Muscle of leg (tissue), 16 donors: ENCODE measurements around the gene ULK1. TPM values are rescaled to one million over a fixed set of nuclear protein-coding genes. Genes with fewer than 3 reads are reported as not detected.

Source experiments
- DNase-seq: peaks from one replicate; pipeline ENCODE4 v3.0.0; 2013
- H3K27ac ChIP-seq: one replicate; pipeline ENCODE4 v1.5.1; 2013; ENCODE audit warnings: mild to moderate bottlenecking, low read length, control low read depth
- H3K27me3 ChIP-seq: one replicate; pipeline ENCODE4 v1.6.1; 2013; ENCODE audit warnings: low read length; ENCODE audit not compliant: control insufficient read depth, insufficient read depth
- H3K36me3 ChIP-seq: one replicate; pipeline ENCODE4 v1.6.1; 2013; ENCODE audit warnings: low read length; ENCODE audit not compliant: control insufficient read depth, insufficient read depth
- H3K4me1 ChIP-seq: one replicate; pipeline ENCODE4 v1.6.1; 2013; ENCODE audit warnings: low read length; ENCODE audit not compliant: control insufficient read depth, insufficient read depth
- H3K4me3 ChIP-seq: one replicate; pipeline ENCODE4 v1.5.1; 2013; ENCODE audit warnings: low read length, control low read depth
- H3K9me3 ChIP-seq: replicated peaks from 2 replicates; pipeline ENCODE4 v1.6.1; 2013; ENCODE audit warnings: low read depth, low read length; ENCODE audit not compliant: control insufficient read depth
- WGBS: methylation state at CpG from one replicate; pipeline ENCODE4 v1.1.5; 2013; ENCODE audit warnings: missing lambda C conversion rate; ENCODE audit not compliant: insufficient coverage; 5-methylcytosine and 5-hydroxymethylcytosine counted together
- long read RNA-seq, 11 donors: transcript quantifications; one replicate each; lab custom pipeline, GENCODE V29; 2026
- polyA plus RNA-seq, 8 donors: library from polyadenylated mRNA; unstranded; fragments of 120-200 nt; gene quantifications; one replicate each; pipeline versions ENCODE4 v1.2.1 to v1.2.3, GENCODE V29; 2013; ENCODE audit warnings: inconsistent platforms in 1 of 8, low replicate concordance in 1 of 8; ENCODE audit not compliant: insufficient read length in 8 of 8, insufficient read depth in 1 of 8
- total RNA-seq: library from RNA; stranded (reverse); fragments of 120-200 nt; gene quantifications from one replicate; pipeline ENCODE4 v1.2.4, GENCODE V29; 2013

The ULK1 gene
- total RNA-seq (5.1 TPM), polyA plus RNA-seq (10 to 100 TPM; 15.0 to 27.7 (median 22.4) TPM)
- long read RNA-seq, donor 1 = 0 reads
- long read RNA-seq, donor 2 = 0 reads
- long read RNA-seq, donor 3, full-length matches to known transcripts = 4 of 4 reads
- long read RNA-seq, donor 3, partial matches to known transcripts = 0 of 4 reads
- long read RNA-seq, donor 3, other reads (novel, unspliced or antisense) = 0 of 4 reads
- long read RNA-seq, donor 4 = 0 reads
- long read RNA-seq, donor 5, full-length matches to known transcripts = 2 of 7 reads
- long read RNA-seq, donor 5, partial matches to known transcripts = 5 of 7 reads
- long read RNA-seq, donor 5, other reads (novel, unspliced or antisense) = 0 of 7 reads
- long read RNA-seq, donor 6 = 0 reads
- long read RNA-seq, donor 7, partial matches to known transcripts = 0 of 1 reads
- long read RNA-seq, donor 7, other reads (novel, unspliced or antisense) = 0 of 1 reads
- long read RNA-seq, donor 8 = 0 reads
- long read RNA-seq, donor 9, partial matches to known transcripts = 0 of 1 reads
- long read RNA-seq, donor 9, other reads (novel, unspliced or antisense) = 0 of 1 reads
- long read RNA-seq, donor 10 = 0 reads
- long read RNA-seq, donor 11 = 0 reads

DNA sequence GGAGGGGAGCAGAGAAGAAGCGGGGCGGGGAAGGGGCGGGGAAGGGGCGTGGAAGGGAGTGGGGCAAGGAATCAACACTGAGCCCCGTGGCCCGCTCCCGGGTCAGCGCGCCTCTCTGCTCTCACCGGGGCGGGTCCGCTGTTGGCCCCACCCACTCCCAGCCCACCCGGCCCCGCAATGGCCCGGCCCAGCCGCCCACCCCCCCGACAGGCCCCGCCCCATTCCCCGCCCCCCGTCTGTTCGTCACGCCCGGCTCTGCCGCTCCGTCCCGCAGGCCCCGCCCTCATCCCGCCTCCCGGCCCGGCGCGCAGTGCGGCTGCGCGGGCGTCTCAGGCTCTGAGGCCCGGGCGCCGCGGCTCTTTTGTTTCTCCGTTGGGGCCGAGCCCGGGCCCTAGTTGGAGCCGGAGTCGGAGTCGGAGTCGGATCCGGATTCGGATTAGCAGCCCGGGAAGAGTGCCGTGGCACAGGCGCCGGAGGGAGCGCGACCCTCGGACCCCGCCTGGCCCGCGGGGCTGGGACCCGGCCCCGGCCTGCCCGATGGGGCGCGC, at the start of gene ULK1:
Gene ULK1, plus strand, starts transcription at position 310 of the 548 bp plus-strand sequence. CDS start 380 bp downstream, outside the sequence.
- Histone ChIP-seq H3K9me3 (no peaks in the 10 kb centered on the region), H3K4me1 (peaks cover 24% of the 10 kb centered on the region), H3K36me3 (peaks cover 13% of the 10 kb centered on the region), H3K27me3 (no peaks in the 10 kb centered on the region), H3K27ac (peak within 1 kb of the TSS; percentile 99), H3K4me3 (peak within 1 kb of the TSS; percentile 64)
- peak; percentile 96 for DNase-seq
- WGBS = under 1% methylated on average over 41 of the region's 64 CpGs

DNA sequence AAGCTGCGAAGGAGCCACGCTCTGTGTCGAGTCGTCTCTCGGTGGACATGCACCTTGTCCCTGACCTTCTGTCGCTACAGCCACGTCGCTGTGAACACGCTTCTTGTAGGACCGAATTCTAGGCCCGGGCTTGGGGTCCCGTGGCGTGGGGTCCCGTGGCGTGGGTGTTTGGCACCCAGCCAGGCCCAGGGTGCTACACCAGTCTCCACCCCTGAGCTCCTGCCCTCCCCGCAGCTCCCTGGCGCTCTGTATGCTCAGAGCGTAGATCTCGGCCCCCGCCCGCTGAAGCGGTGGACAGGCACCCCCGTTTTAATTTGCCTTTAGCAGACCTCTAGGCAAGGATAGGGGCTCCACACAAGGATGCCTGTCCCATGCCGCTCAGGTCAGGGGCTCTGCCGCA, 49.8 kb upstream of the ULK1 start:
- DNase-seq = no peak
- 90% methylated on average over 25 of the region's 25 CpGs for WGBS
- no peaks in the 10 kb centered on the region for H3K4me1 ChIP-seq

DNA sequence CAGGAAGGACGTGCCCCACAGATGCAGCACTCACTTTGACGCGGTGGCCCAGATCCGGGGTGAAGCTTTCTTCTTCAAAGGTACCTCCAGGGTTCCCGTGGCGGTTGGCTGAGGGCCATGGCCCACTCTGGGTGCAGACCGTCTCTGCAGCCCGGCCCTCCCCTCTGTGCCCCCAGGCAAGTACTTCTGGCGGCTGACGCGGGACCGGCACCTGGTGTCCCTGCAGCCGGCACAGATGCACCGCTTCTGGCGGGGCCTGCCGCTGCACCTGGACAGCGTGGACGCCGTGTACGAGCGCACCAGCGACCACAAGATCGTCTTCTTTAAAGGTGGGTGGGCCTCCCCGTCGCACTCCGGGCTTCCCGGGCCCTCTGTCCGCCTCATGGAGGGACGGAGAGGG, 49.3 kb upstream of the ULK1 start:
- no peak for DNase-seq
- Histone ChIP-seq H3K4me3 (no peak overlapping the region), H3K36me3 (no peaks in the 10 kb centered on the region), H3K4me1 (no peaks in the 10 kb centered on the region), H3K27ac (no peak overlapping the region), H3K27me3 (no peaks in the 10 kb centered on the region), H3K9me3 (no peaks in the 10 kb centered on the region)
- WGBS = 88% methylated on average over 29 of the region's 29 CpGs

More for the DNA sequence above, 49.8 kb upstream of the ULK1 start:
- no peak overlapping the region for H3K27ac ChIP-seq
- no peaks in the 10 kb centered on the region for H3K9me3 ChIP-seq
- H3K36me3 ChIP-seq = no peaks in the 10 kb centered on the region
- H3K27me3 ChIP-seq = no peaks in the 10 kb centered on the region
- no peak overlapping the region for H3K4me3 ChIP-seq

DNA sequence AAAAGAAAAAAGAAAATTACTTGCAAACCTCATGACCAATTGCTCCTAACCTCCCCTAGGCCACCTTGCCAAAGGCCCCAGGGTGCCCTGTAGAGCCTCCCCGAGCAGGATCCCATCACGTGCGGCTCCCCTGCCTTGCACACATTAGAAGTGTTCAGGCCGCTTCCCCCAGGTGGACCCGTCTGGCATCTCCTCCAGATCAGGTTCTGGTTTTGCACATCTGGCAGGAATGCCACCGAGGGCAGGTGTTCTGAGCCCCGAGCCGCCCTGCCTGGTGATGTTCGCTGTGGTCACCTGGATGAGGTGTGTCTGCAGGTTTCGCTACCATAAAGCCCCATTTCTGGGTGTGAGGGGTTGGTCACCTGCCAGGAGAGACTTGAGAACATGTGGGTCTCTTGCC, 47.0 kb upstream of the ULK1 start:
- Histone ChIP-seq H3K27me3 (no peaks in the 10 kb centered on the region), H3K36me3 (no peaks in the 10 kb centered on the region), H3K27ac (no peak overlapping the region), H3K4me1 (no peaks in the 10 kb centered on the region), H3K4me3 (no peak overlapping the region), H3K9me3 (no peaks in the 10 kb centered on the region)
- 96% methylated on average over 5 of the region's 10 CpGs for WGBS
- no peak for DNase-seq

DNA sequence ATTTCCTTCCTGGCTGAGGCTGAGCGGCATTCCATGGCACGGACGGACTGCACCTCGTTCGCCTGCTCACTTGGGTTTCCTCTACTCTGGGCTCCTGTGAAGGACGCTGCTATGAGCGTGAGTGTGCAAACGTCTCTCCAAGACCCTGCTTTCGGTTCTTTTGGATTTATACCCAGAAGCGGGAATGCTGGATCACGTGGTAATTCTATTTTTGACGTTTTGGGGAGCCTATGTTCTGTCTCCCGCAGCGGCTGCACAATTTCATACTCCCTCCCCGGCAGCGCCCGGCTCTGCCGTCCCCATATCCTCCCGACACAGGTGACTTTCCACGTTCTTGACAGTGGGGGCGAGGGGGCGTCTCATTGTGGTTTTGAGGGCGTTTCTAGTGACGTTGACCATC, 45.7 kb upstream of the ULK1 start:
- Histone ChIP-seq H3K9me3 (no peaks in the 10 kb centered on the region), H3K36me3 (no peaks in the 10 kb centered on the region), H3K27ac (no peak overlapping the region), H3K27me3 (no peaks in the 10 kb centered on the region), H3K4me3 (no peak overlapping the region), H3K4me1 (no peaks in the 10 kb centered on the region)
- 82% methylated on average over 18 of the region's 24 CpGs for WGBS
- no peak for DNase-seq

DNA sequence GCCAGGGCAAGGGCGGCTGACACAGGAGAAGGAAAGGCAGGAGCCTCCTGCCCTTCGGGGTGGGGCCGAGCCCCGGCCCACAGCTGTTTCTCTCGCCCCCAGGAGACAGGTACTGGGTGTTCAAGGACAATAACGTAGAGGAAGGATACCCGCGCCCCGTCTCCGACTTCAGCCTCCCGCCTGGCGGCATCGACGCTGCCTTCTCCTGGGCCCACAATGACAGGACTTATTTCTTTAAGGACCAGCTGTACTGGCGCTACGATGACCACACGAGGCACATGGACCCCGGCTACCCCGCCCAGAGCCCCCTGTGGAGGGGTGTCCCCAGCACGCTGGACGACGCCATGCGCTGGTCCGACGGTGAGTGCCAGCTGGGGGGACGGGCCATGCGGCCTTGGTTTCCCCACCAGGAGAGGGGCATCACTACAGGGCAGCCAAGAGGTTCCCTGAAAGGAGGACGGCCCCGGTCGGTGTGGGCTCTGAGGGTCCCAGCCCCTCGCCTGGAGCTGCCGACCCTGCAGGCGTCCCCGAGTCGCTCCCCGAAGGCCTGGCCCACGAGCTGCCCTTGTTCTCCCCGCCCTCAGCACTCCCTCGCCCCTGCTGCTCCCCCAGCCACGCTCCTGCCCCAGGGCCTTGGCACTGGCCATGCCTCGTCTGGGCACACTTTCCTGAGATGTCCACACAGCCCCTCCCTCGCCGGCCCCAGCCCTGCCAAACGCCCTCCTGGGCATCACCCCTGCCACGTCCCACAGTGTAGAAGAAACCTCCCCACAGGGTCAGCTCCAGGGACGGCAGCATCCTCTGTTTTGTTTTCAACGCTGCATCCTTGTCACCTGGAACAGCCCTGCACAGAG, 44.5 kb upstream of the ULK1 start:
- no peaks in the 10 kb centered on the region for H3K4me1 ChIP-seq
- no peaks in the 10 kb centered on the region for H3K9me3 ChIP-seq
- H3K36me3 ChIP-seq = no peaks in the 10 kb centered on the region
- 88% methylated on average over 44 of the region's 47 CpGs for WGBS
- no peak overlapping the region for H3K4me3 ChIP-seq
- no peaks in the 10 kb centered on the region for H3K27me3 ChIP-seq
- no peak for DNase-seq
- no peak overlapping the region for H3K27ac ChIP-seq

DNA sequence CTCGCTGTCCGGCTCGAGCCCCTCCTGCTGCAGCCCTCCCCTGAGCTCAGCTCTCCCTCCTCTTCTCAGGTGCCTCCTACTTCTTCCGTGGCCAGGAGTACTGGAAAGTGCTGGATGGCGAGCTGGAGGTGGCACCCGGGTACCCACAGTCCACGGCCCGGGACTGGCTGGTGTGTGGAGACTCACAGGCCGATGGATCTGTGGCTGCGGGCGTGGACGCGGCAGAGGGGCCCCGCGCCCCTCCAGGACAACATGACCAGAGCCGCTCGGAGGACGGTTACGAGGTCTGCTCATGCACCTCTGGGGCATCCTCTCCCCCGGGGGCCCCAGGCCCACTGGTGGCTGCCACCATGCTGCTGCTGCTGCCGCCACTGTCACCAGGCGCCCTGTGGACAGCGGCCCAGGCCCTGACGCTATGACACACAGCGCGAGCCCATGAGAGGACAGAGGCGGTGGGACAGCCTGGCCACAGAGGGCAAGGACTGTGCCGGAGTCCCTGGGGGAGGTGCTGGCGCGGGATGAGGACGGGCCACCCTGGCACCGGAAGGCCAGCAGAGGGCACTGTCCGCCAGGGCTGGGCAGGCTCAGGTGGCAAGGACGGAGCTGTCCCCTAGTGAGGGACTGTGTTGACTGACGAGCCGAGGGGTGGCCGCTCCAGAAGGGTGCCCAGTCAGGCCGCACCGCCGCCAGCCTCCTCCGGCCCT, 43.4 kb upstream of the ULK1 start:
- Histone ChIP-seq H3K9me3 (no peaks in the 10 kb centered on the region), H3K27ac (no peak overlapping the region), H3K27me3 (peaks cover 5% of the 10 kb centered on the region), H3K4me3 (no peak overlapping the region), H3K36me3 (no peaks in the 10 kb centered on the region), H3K4me1 (no peaks in the 10 kb centered on the region)
- DNase-seq = no peak
- WGBS = 88% methylated on average over 37 of the region's 41 CpGs

DNA sequence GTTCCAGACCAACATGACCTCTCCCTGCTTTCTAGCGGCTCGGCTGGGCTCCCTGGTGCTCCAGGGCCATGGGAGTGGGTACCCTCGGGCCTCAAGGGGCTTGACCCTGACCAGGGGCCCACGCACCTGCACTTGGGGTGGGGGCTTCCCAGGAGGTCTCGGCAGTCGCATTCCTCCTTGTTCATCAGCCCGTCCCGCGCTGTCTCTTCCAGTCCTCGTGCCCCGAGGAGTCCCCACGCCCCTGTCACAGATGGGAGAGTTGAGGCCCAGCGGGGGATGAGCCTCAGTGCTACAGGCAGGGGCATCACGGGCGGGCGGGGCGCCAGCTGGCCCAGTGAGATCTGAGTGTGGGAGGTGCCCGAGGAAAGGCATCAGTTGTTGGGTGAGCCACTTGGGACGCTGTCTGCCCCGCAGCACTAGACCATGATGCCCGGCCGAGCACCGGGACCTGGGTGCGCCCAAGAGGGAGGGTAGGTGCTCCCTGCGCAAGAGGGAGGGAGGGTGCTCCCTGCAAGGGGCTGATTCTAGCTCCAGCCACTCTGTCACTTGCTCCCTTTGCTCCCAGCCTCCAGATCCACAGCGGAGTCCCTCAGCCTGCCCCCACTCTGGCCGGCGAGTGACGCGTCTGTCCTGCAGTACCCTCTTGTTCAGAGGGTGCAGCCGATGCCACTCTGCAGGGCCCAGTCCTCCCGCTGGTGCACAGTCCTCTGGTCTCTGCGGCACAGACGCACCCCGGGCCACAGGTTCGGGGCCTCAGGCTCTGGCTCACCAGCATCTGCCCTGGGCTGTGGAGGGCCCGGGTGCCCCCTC, 42.5 kb upstream of the ULK1 start:
- Histone ChIP-seq H3K9me3 (no peaks in the 10 kb centered on the region), H3K27ac (no peak overlapping the region), H3K36me3 (no peaks in the 10 kb centered on the region), H3K4me3 (no peak overlapping the region), H3K4me1 (no peaks in the 10 kb centered on the region), H3K27me3 (peaks cover 7% of the 10 kb centered on the region)
- WGBS = 83% methylated on average over 32 of the region's 37 CpGs
- DNase-seq = no peak
